Measurements from ENCODE around the gene ZSWIM1.
"Not testable (repeated sequence)": the region's sequence is repeated elsewhere in the genome, so short reads cannot be mapped to it uniquely, and the experiment has no call there.

ZSWIM1 gene

GRCh38 chr20:45919542-45920399 lies 38.7 kb downstream of the ZSWIM1 start:
- Histone ChIP-seq H3K27me3 (ENCODE audit: control insufficient read depth, insufficient read depth, low read length, poor library complexity, severe bottlenecking) (no peaks in the 10 kb centered on the region), H3K36me3 (ENCODE audit: control insufficient read depth, insufficient read depth, low read length) (no peaks in the 10 kb centered on the region), H3K9me3 (ENCODE audit: control insufficient read depth, low read length) (no peaks in the 10 kb centered on the region), H3K4me1 (ENCODE audit: control insufficient read depth, insufficient read depth, low read length) (peaks cover 3% of the 10 kb centered on the region), H3K27ac (ENCODE audit: insufficient read depth, low read depth, low read length, poor library complexity, severe bottlenecking) (no peak overlapping the region), H3K4me3 (ENCODE audit: insufficient read depth, low read depth, low read length) (no peak overlapping the region)
- 72 to 77% methylated on average over 10 to 11 of the region's 11 CpGs for WGBS, 2 experiments

GRCh38 chr20:45920462-45921336 lies 39.7 kb downstream of the ZSWIM1 start:
- Histone ChIP-seq H3K36me3 (ENCODE audit: control insufficient read depth, insufficient read depth, low read length) (no peaks in the 10 kb centered on the region), H3K4me3 (ENCODE audit: insufficient read depth, low read depth, low read length) (no peak overlapping the region), H3K9me3 (ENCODE audit: control insufficient read depth, low read length) (no peaks in the 10 kb centered on the region), H3K4me1 (ENCODE audit: control insufficient read depth, insufficient read depth, low read length) (peaks cover 10% of the 10 kb centered on the region), H3K27me3 (ENCODE audit: control insufficient read depth, insufficient read depth, low read length, poor library complexity, severe bottlenecking) (no peaks in the 10 kb centered on the region), H3K27ac (ENCODE audit: insufficient read depth, low read depth, low read length, poor library complexity, severe bottlenecking) (no peak overlapping the region)
- 87% methylated on average over 9 of the region's 9 CpGs for WGBS, 2 experiments

GRCh38 chr20:45921337-45922189 lies 40.5 kb downstream of the ZSWIM1 start:
- peaks cover 16% of the 10 kb centered on the region for H3K4me1 ChIP-seq (ENCODE audit: control insufficient read depth, insufficient read depth, low read length)
- H3K27ac ChIP-seq (ENCODE audit: insufficient read depth, low read depth, low read length, poor library complexity, severe bottlenecking) = no peak overlapping the region
- WGBS, 2 experiments = 86 to 88% methylated on average over 11 of the region's 11 CpGs

GRCh38 chr20:45924391-45925261 lies 43.6 kb downstream of the ZSWIM1 start:
- Histone ChIP-seq H3K27me3 (ENCODE audit: control insufficient read depth, insufficient read depth, low read length, poor library complexity, severe bottlenecking) (no peaks in the 10 kb centered on the region), H3K4me3 (ENCODE audit: insufficient read depth, low read depth, low read length) (no peak overlapping the region), H3K36me3 (ENCODE audit: control insufficient read depth, insufficient read depth, low read length) (no peaks in the 10 kb centered on the region), H3K9me3 (ENCODE audit: control insufficient read depth, low read length) (no peaks in the 10 kb centered on the region), H3K27ac (ENCODE audit: insufficient read depth, low read depth, low read length, poor library complexity, severe bottlenecking) (no peak overlapping the region), H3K4me1 (ENCODE audit: control insufficient read depth, insufficient read depth, low read length) (peaks cover 14% of the 10 kb centered on the region)
- 91 to 93% methylated on average over 20 to 21 of the region's 21 CpGs for WGBS, 2 experiments

More at GRCh38 chr20:45921337-45922189, 40.5 kb downstream of the ZSWIM1 start:
- Histone ChIP-seq H3K27me3 (ENCODE audit: control insufficient read depth, insufficient read depth, low read length, poor library complexity, severe bottlenecking) (no peaks in the 10 kb centered on the region), H3K36me3 (ENCODE audit: control insufficient read depth, insufficient read depth, low read length) (no peaks in the 10 kb centered on the region), H3K9me3 (ENCODE audit: control insufficient read depth, low read length) (no peaks in the 10 kb centered on the region), H3K4me3 (ENCODE audit: insufficient read depth, low read depth, low read length) (no peak overlapping the region)

- no peaks in the 10 kb centered on the region for H3K36me3 ChIP-seq (ENCODE audit: control insufficient read depth, insufficient read depth, low read length)
- no peaks in the 10 kb centered on the region for H3K9me3 ChIP-seq (ENCODE audit: control insufficient read depth, low read length)
- peak overlapping the region; percentile 1 for H3K27ac ChIP-seq (ENCODE audit: insufficient read depth, low read depth, low read length, poor library complexity, severe bottlenecking)
- WGBS, 2 experiments = 70 to 71% methylated on average over 9 of the region's 9 CpGs
- H3K4me3 ChIP-seq (ENCODE audit: insufficient read depth, low read depth, low read length) = no peak overlapping the region
- H3K27me3 ChIP-seq (ENCODE audit: control insufficient read depth, insufficient read depth, low read length, poor library complexity, severe bottlenecking) = no peaks in the 10 kb centered on the region
- peaks cover 14% of the 10 kb centered on the region for H3K4me1 ChIP-seq (ENCODE audit: control insufficient read depth, insufficient read depth, low read length)
These were observed 44.9 kb downstream of the ZSWIM1 start for GRCh38 chr20:45925821-45926506.

- Histone ChIP-seq H3K27me3 (ENCODE audit: control insufficient read depth, insufficient read depth, low read length, poor library complexity, severe bottlenecking) (no peaks in the 10 kb centered on the region), H3K27ac (ENCODE audit: insufficient read depth, low read depth, low read length, poor library complexity, severe bottlenecking) (no peak overlapping the region)
- WGBS, 2 experiments = 87 to 88% methylated on average over 2 of the region's 2 CpGs
These were observed 45.7 kb downstream of the ZSWIM1 start for GRCh38 chr20:45926731-45927070.

GRCh38 chr20:45927071-45927878 lies 46.2 kb downstream of the ZSWIM1 start:
- no peaks in the 10 kb centered on the region for H3K9me3 ChIP-seq (ENCODE audit: control insufficient read depth, low read length)
- peaks cover 14% of the 10 kb centered on the region for H3K4me1 ChIP-seq (ENCODE audit: control insufficient read depth, insufficient read depth, low read length)
- H3K4me3 ChIP-seq (ENCODE audit: insufficient read depth, low read depth, low read length) = no peak overlapping the region
- 92 to 94% methylated on average over 14 of the region's 14 CpGs for WGBS, 2 experiments
- H3K36me3 ChIP-seq (ENCODE audit: control insufficient read depth, insufficient read depth, low read length) = no peaks in the 10 kb centered on the region
- no peak overlapping the region for H3K27ac ChIP-seq (ENCODE audit: insufficient read depth, low read depth, low read length, poor library complexity, severe bottlenecking)
- H3K27me3 ChIP-seq (ENCODE audit: control insufficient read depth, insufficient read depth, low read length, poor library complexity, severe bottlenecking) = no peaks in the 10 kb centered on the region

More at GRCh38 chr20:45926731-45927070, 45.7 kb downstream of the ZSWIM1 start:
- Histone ChIP-seq H3K36me3 (ENCODE audit: control insufficient read depth, insufficient read depth, low read length) (no peaks in the 10 kb centered on the region), H3K4me3 (ENCODE audit: insufficient read depth, low read depth, low read length) (no peak overlapping the region), H3K9me3 (ENCODE audit: control insufficient read depth, low read length) (no peaks in the 10 kb centered on the region), H3K4me1 (ENCODE audit: control insufficient read depth, insufficient read depth, low read length) (peaks cover 14% of the 10 kb centered on the region)

- H3K4me1 ChIP-seq (ENCODE audit: control insufficient read depth, insufficient read depth, low read length); H3K27ac ChIP-seq (ENCODE audit: insufficient read depth, low read depth, low read length, poor library complexity, severe bottlenecking); H3K27me3 ChIP-seq (ENCODE audit: control insufficient read depth, insufficient read depth, low read length, poor library complexity, severe bottlenecking); H3K36me3 ChIP-seq (ENCODE audit: control insufficient read depth, insufficient read depth, low read length); H3K9me3 ChIP-seq (ENCODE audit: control insufficient read depth, low read length); H3K4me3 ChIP-seq (ENCODE audit: insufficient read depth, low read depth, low read length): not testable (repeated sequence)
- 94 to 95% methylated on average over 17 of the region's 17 CpGs for WGBS, 2 experiments
These were observed 50.7 kb downstream of the ZSWIM1 start for GRCh38 chr20:45931680-45932079.
